Peyer's patch (tissue), 4 donors: ENCODE measurements around the gene DNAH6. TPM values are rescaled to one million over a fixed set of nuclear protein-coding genes. Genes with fewer than 3 reads are reported as not detected.

Experiments
- DNase-seq, 3 donors: peaks; one replicate each; pipeline ENCODE4 v3.0.0-alpha.2; 2017 to 2019
- H3K27ac ChIP-seq, 4 donors: fragments of 200-600 bp; sonication (generic); one replicate each; pipeline ENCODE4 v1.5.1; 2016 to 2019
- H3K27me3 ChIP-seq, 2 donors: fragments of 200-600 bp; sonication (generic); one replicate each; pipeline ENCODE4 v1.5.1; 2019
- H3K36me3 ChIP-seq, 3 donors: fragments of 200-600 bp; sonication (generic); one replicate each; pipeline ENCODE4 v1.5.1; 2016 to 2019
- H3K4me1 ChIP-seq, 4 donors: fragments of 200-600 bp; sonication (generic); one replicate each; pipeline ENCODE4 v1.5.1; 2016 to 2019
- H3K4me3 ChIP-seq, 4 donors: fragments of 200-600 bp; sonication (generic); 1 replicate in 3 of 4; 2 replicates in 1 of 4; pipeline ENCODE4 v1.5.1; 2016 to 2019; ENCODE audit warnings: mild to moderate bottlenecking in 1 of 4
- H3K9me3 ChIP-seq, 4 donors: fragments of 200-600 bp; sonication (generic); one replicate each; pipeline ENCODE4 v1.5.1; 2016 to 2019; ENCODE audit warnings: mild to moderate bottlenecking in 1 of 4
- POLR2A ChIP-seq, 2 donors: fragments of 450-650 bp; IDR thresholded peaks; one replicate each; pipeline ENCODE4 v1.5.1; 2017; ENCODE audit warnings: antibody characterized with exemption in 2 of 2, mild to moderate bottlenecking in 2 of 2, moderate library complexity in 2 of 2
- total RNA-seq, 4 donors: library from RNA; depleted of rRNA; stranded (reverse); fragments of >200 nt; gene quantifications; one replicate each; pipeline ENCODE4 v1.1.0, GENCODE V29; 2016
- TF ChIP-seq, protein P1 (sequence below), 6 experiments: fragments of 450-650 bp in 4 of 6; fragments of 200-600 bp in 2 of 6; sonication (generic) in 1 of 6; IDR thresholded peaks; one replicate each; pipeline ENCODE4 v1.5.1; 2017 to 2019; ENCODE audit warnings: antibody characterized with exemption in 6 of 6, mild to moderate bottlenecking in 3 of 6, moderate library complexity in 1 of 6

The DNAH6 gene
- total RNA-seq, 4 donors from 2014 or later, result under 0.01 to 4.2 (median 1.3) TPM

DNA sequence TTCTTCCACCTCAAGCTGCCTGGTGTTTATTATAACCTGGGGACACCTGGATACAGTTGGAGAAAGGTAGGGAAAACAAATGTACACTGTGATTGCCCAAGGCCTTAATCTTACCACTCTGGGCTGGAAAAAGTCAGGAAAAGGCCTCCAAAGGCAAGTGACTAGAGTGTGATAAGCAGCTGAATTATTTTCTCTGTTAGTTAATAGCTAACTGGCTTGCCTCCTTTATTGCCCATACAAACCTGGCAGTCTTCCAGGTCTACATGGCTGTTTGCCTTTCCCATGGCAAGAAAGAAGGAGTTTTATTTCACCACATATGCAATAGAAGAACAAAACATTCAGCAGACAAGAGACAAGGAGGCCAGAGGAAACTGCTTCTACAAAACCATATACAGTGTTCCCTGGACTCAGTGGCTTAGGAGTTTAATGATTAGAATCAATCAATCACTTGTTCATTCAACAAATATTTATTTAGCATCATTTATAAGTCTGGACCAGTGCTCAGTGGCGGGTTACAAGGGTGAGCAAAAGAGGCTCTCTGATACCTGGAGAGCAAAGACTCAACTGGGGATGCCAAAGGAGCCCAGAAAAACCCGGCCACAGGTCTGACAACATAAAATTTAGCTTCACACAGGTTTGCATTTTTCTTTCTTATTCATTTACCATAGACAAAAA lies 29.7 kb upstream of the DNAH6 start:
- DNase-seq, result peak in 1 of 3 donors; percentile 70
- no peaks in the 10 kb centered on the region for H3K27me3 ChIP-seq
- peak overlapping the region in 2 of 4 donors; percentile 49 to 61 for H3K27ac ChIP-seq
- TF ChIP-seq POLR2A (IDR thresholded peaks at IDR 0.05), result no peak
- TF ChIP-seq, protein P1, sequence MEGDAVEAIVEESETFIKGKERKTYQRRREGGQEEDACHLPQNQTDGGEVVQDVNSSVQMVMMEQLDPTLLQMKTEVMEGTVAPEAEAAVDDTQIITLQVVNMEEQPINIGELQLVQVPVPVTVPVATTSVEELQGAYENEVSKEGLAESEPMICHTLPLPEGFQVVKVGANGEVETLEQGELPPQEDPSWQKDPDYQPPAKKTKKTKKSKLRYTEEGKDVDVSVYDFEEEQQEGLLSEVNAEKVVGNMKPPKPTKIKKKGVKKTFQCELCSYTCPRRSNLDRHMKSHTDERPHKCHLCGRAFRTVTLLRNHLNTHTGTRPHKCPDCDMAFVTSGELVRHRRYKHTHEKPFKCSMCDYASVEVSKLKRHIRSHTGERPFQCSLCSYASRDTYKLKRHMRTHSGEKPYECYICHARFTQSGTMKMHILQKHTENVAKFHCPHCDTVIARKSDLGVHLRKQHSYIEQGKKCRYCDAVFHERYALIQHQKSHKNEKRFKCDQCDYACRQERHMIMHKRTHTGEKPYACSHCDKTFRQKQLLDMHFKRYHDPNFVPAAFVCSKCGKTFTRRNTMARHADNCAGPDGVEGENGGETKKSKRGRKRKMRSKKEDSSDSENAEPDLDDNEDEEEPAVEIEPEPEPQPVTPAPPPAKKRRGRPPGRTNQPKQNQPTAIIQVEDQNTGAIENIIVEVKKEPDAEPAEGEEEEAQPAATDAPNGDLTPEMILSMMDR (IDR thresholded peaks at IDR 0.05), result no peak
- no peak overlapping the region for H3K4me3 ChIP-seq
- peaks cover 0 to 10% (median 0%) of the 10 kb centered on the region in 4 donors for H3K4me1 ChIP-seq
- H3K36me3 ChIP-seq, result no peaks in the 10 kb centered on the region
- no peaks in the 10 kb centered on the region for H3K9me3 ChIP-seq

DNA sequence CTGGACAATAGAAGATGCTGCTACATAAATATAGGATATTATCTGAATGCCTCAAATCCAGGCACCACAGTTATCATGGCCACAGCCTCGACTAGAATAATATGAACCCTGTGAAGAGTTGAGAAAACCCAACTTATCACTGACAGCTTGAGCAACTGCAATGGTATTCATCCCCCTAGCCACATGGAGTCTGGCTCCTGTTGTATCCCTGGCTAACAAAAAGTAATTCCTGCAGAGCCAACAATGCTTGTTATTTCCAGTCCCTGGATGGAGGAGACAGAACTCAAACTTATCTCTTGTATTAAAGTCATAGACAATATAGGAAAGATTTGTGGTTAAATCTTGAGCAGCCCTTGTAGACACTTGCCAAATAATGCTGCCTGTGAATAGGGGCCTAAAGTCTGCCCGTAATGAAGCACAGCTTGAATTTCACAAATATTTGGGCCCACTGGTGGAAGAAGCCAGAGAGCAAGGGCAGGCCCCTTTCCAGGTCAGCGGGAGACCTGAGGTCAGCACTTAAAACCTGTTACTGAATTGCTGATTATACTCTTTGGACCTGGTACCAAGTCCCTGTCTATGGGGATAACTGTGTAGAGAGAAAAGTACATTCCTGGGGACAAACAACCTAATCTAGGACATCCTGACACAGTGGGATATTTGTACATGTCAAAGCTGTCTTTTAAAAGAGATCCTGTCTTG lies 28.9 kb upstream of the DNAH6 start:
- Histone ChIP-seq H3K4me3 (no peak overlapping the region), H3K27ac (peak overlapping the region in 2 of 4 donors; percentile 49), H3K27me3 (no peaks in the 10 kb centered on the region), H3K36me3 (no peaks in the 10 kb centered on the region), H3K4me1 (peaks cover 0 to 10% (median 0%) of the 10 kb centered on the region in 4 donors), H3K9me3 (no peaks in the 10 kb centered on the region)
- TF ChIP-seq POLR2A (IDR thresholded peaks at IDR 0.05), result no peak
- TF ChIP-seq, protein P1 (IDR thresholded peaks at IDR 0.05), result no peak
- DNase-seq, result no peak

DNA sequence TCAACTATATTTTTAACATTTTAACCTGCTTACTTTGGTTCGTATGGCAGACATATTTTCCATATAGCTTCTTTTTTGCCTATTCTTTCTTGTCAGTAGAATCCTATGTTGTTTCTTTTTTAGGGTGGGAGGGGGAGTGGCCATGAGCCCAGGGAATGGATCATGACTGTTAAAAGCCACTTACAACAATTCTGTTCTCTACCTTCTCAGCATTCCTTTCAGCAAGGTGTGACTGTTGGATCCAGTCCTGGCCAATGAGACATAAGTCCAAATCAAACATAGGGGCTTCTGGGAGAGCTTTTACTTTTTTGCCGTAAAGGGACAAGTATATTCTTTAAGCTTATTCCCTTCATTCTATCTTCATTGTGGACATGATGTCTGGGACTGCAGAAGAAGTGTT lies 25.0 kb upstream of the DNAH6 start:
- no peak for DNase-seq

DNA sequence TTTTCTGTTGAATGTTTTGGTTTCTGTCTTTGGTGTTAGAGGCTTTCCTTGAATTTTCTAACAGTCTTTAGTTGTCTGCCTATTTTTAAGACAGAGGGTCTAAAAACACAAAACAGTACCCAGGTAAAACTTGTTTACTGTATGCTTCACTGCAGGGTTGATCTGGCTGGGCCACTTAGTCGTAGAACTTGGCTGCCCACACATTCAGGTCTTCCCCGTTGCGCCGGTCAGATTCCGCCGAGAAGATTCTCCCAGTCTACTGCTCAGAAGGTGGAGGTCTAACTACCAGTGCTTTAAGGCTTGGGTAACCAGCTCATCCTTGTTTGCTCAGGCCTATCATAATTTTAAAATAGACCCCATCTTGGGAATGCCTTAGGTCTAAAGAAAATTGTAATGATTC lies 24.6 kb upstream of the DNAH6 start:
- Histone ChIP-seq H3K27ac (no peak overlapping the region), H3K4me3 (no peak overlapping the region), H3K4me1 (no peaks in the 10 kb centered on the region), H3K27me3 (no peaks in the 10 kb centered on the region), H3K9me3 (no peaks in the 10 kb centered on the region), H3K36me3 (no peaks in the 10 kb centered on the region)
- no peak for DNase-seq
- TF ChIP-seq POLR2A (IDR thresholded peaks at IDR 0.05), result no peak
- TF ChIP-seq, protein P1 (IDR thresholded peaks at IDR 0.05), result no peak

More for the DNA sequence above, 25.0 kb upstream of the DNAH6 start:
- no peaks in the 10 kb centered on the region for H3K27me3 ChIP-seq
- TF ChIP-seq POLR2A (IDR thresholded peaks at IDR 0.05), result no peak
- TF ChIP-seq, protein P1 (IDR thresholded peaks at IDR 0.05), result no peak
- no peak overlapping the region for H3K27ac ChIP-seq
- H3K36me3 ChIP-seq, result no peaks in the 10 kb centered on the region
- no peaks in the 10 kb centered on the region for H3K4me1 ChIP-seq
- H3K4me3 ChIP-seq, result no peak overlapping the region
- no peaks in the 10 kb centered on the region for H3K9me3 ChIP-seq

DNA sequence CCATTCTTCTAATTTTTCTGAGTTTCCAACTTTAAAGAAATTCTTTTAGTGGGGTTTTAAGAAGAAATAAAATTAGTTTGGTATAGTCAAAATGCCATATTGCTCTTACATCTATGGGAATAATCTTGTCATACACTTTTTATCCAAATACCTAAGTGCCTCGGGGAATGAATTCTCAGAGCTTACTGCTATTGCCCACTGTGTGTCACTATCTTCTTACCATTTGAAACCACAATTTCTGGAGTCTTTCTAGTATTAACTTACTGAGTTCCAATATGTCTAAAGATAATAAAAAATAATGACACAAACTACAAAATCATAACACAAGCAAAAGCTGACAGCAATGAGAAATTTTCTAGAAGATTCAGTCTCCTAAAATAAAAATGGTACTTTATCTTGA lies 23.7 kb upstream of the DNAH6 start:
- no peaks in the 10 kb centered on the region for H3K9me3 ChIP-seq
- H3K4me3 ChIP-seq, result no peak overlapping the region
- no peak overlapping the region for H3K27ac ChIP-seq
- no peaks in the 10 kb centered on the region for H3K36me3 ChIP-seq
- no peaks in the 10 kb centered on the region for H3K27me3 ChIP-seq
- TF ChIP-seq, protein P1 (IDR thresholded peaks at IDR 0.05), result no peak
- no peak for TF ChIP-seq POLR2A (IDR thresholded peaks at IDR 0.05)
- no peaks in the 10 kb centered on the region for H3K4me1 ChIP-seq
- no peak for DNase-seq
